Endothelial cell of umbilical vein (primary cell): ENCODE measurements around the gene SRGN. TPM values are rescaled to one million over a fixed set of nuclear protein-coding genes. Genes with fewer than 3 reads are reported as not detected.

Experiments
- BruUV-seq: library from RNA; stranded (reverse); fragments of 400-500 nt; replicated peaks from 2 replicates; lab custom pipeline; 2021; lab: Mats Ljungman, UMichigan
- CTCF ChIA-PET: fragments of 300-600, 350-600 bp; sonication (Branson Sonifier 250); formaldehyde crosslinking; loops from one replicate; lab custom pipeline; 2021; ENCODE audit warnings: antibody characterized with exemption, inconsistent platforms; lab: Charles Lee
- POLR2A ChIA-PET: fragments of 300-600, 350-600 bp; sonication (Branson Sonifier 250); formaldehyde crosslinking; loops from one replicate; lab custom pipeline; 2021; ENCODE audit warnings: antibody characterized with exemption, inconsistent platforms; lab: Charles Lee
- DNase-seq: peaks from one replicate; pipeline ENCODE4 v3.0.0-alpha.2; 2011; ENCODE audit warnings: low read depth, low spot score
- FAIRE-seq: peaks from 2 replicates; lab custom pipeline; 2011; peaks lifted over from hg19 to GRCh38; lab: Jason Lieb, UNC
- H2AFZ ChIP-seq: 2 replicates; pipeline ENCODE4 v1.6.0; 2012; ENCODE audit warnings: low read depth, low read length, control low read depth, inconsistent platforms
- H3K27ac ChIP-seq: 2 replicates; pipeline ENCODE4 v1.5.1; 2011; ENCODE audit warnings: low read depth, mild to moderate bottlenecking, control low read depth, low read length, moderate library complexity; ENCODE audit not compliant: insufficient read depth
- H3K27me3 ChIP-seq, 2 experiments: 2 replicates each; pipeline versions ENCODE4 v1.6.0 to v1.6.1; 2011; ENCODE audit warnings: low read length in 2 of 2, mixed read lengths in 1 of 2; ENCODE audit not compliant: control insufficient read depth in 2 of 2, insufficient read depth in 2 of 2
- H3K36me3 ChIP-seq, 2 experiments: 2 replicates in 1 of 2; 3 replicates in 1 of 2; pipeline ENCODE4 v1.5.1; 2011; ENCODE audit warnings: low read length in 2 of 2, mild to moderate bottlenecking in 1 of 2, moderate library complexity in 1 of 2; ENCODE audit not compliant: control insufficient read depth in 2 of 2, insufficient read depth in 2 of 2; ENCODE audit errors: extremely low read depth in 1 of 2
- H3K4me1 ChIP-seq: 3 replicates; pipeline ENCODE4 v1.5.1; 2011; ENCODE audit warnings: mild to moderate bottlenecking, low read length; ENCODE audit not compliant: control insufficient read depth, insufficient read depth; ENCODE audit errors: extremely low read depth
- H3K4me2 ChIP-seq: 2 replicates; pipeline ENCODE4 v1.6.1; 2011; ENCODE audit warnings: low read length, control low read depth, mixed read lengths; ENCODE audit not compliant: insufficient read depth
- H3K4me3 ChIP-seq, 3 experiments: fragments of 200-600 bp in 1 of 3; sonication (generic), shearing (Covaris generic) in 1 of 3; replicated peaks in 1 of 3; 2 replicates each; pipeline ENCODE4 v1.5.1; 2011 to 2016; ENCODE audit warnings: control low read depth in 3 of 3, low read length in 3 of 3, mild to moderate bottlenecking in 2 of 3, inconsistent platforms in 1 of 3, low read depth in 1 of 3, moderate library complexity in 1 of 3; ENCODE audit not compliant: insufficient read depth in 1 of 3
- H3K79me2 ChIP-seq: 2 replicates; pipeline ENCODE4 v1.6.0; 2012; ENCODE audit warnings: low read length, inconsistent platforms; ENCODE audit not compliant: control insufficient read depth, insufficient read depth
- H3K9ac ChIP-seq: replicated peaks from 2 replicates; pipeline ENCODE3; 2011; ENCODE audit warnings: low read length, control low read depth; ENCODE audit not compliant: insufficient read depth; ENCODE audit errors: extremely low read depth
- H3K9me1 ChIP-seq: replicated peaks from 3 replicates; pipeline ENCODE4 v1.6.0; 2011; ENCODE audit warnings: mild to moderate bottlenecking, low read length; ENCODE audit not compliant: control insufficient read depth, insufficient read depth; ENCODE audit errors: extremely low read depth
- H3K9me3 ChIP-seq: replicated peaks from 2 replicates; pipeline ENCODE4 v1.5.1; 2012; ENCODE audit warnings: low read length, inconsistent platforms; ENCODE audit not compliant: control insufficient read depth, insufficient read depth
- H4K20me1 ChIP-seq: replicated peaks from 2 replicates; pipeline ENCODE3; 2011; ENCODE audit warnings: mild to moderate bottlenecking, low read length; ENCODE audit not compliant: control insufficient read depth, insufficient read depth; ENCODE audit errors: extremely low read depth
- CTCF ChIP-seq, 2 donors: IDR thresholded peaks; 1 replicate in 1 of 2; 2 replicates in 1 of 2; pipeline ENCODE4 v1.5.1; 2011; ENCODE audit warnings: low read length in 2 of 2, mild to moderate bottlenecking in 2 of 2, moderate library complexity in 2 of 2, control low read depth in 1 of 2, inconsistent platforms in 1 of 2, low read depth in 1 of 2; ENCODE audit not compliant: insufficient read depth in 1 of 2; ENCODE audit errors: extremely low read depth in 1 of 2
- EZH2 ChIP-seq: IDR thresholded peaks from 2 replicates; pipeline ENCODE4 v1.6.1; 2012; ENCODE audit warnings: borderline replicate concordance, low read depth, mild to moderate bottlenecking, moderate library complexity, low read length, inconsistent platforms; ENCODE audit not compliant: severe bottlenecking
- GATA2 ChIP-seq: IDR thresholded peaks from 2 replicates; pipeline ENCODE4 v1.7.0; 2011; ENCODE audit warnings: low read depth, mild to moderate bottlenecking, moderate library complexity, mixed read lengths, low read length; ENCODE audit not compliant: insufficient read length, insufficient read depth
- MAX ChIP-seq: IDR thresholded peaks from 2 replicates; pipeline ENCODE4 v1.6.1; 2011; ENCODE audit not compliant: insufficient read depth, insufficient read length
- MYC ChIP-seq: IDR thresholded peaks from one replicate; pipeline ENCODE4 v1.6.1; 2011; ENCODE audit warnings: mild to moderate bottlenecking, low read depth, low read length
- POLR2A ChIP-seq: IDR thresholded peaks from 2 replicates; pipeline ENCODE4 v1.6.1; 2012; ENCODE audit warnings: low read depth, mild to moderate bottlenecking, control low read depth, low read length
- POLR2AphosphoS5 ChIP-seq: IDR thresholded peaks from 2 replicates; pipeline ENCODE4 v1.6.1; 2012; ENCODE audit warnings: low read depth, mild to moderate bottlenecking, control low read depth, low read length, moderate library complexity; ENCODE audit not compliant: insufficient read depth
- dilution Hi-C: fragments of 300-500 bp; cut with MboI; formaldehyde crosslinking; loops from one replicate; pipeline ENCODE4 v1.15.0; 2019; ENCODE audit warnings: low sequenced_read_pairs; ENCODE audit not compliant: extremely low pct_ligation_motif_present
- intact Hi-C: fragments of 100-400 bp; cut with micrococcal nuclease; formaldehyde crosslinking; loops from one replicate; pipeline ENCODE4 v1.10.0; 2022
- polyA plus RNA-seq, 4 experiments: library from polyadenylated mRNA; depleted of rRNA in 3 of 4; stranded (reverse) in 3 of 4; unstranded in 1 of 4; fragments of >200 nt; gene quantifications; 2 replicates each; pipeline versions ENCODE4 v1.2.1 to v1.2.3, GENCODE V29; 2011 to 2012; ENCODE audit warnings: missing spikeins in 1 of 4
- total RNA-seq: library from RNA; stranded (reverse); gene quantifications from 2 replicates; pipeline ENCODE4 v1.2.3, GENCODE V29; 2021

The SRGN gene
- total and polyA plus RNA-seq, 2 donors (not counting 3 experiments of a cell fraction or from before 2014, with no cell fraction given), result 384 to 450 TPM

GRCh38 chr10:69096045-69096444 lies 8.1 kb downstream of the SRGN start:
- no TSS peak for BruUV-seq
- no peak for TF ChIP-seq EZH2
- TF ChIP-seq POLR2AphosphoS5, result no peak
- H3K4me1 ChIP-seq, result peaks cover 16% of the 10 kb centered on the region
- H4K20me1 ChIP-seq, result no peaks in the 10 kb centered on the region
- H3K4me2 ChIP-seq, result no peak overlapping the region
- peaks cover 2 to 3% of the 10 kb centered on the region in 2 experiments for H3K36me3 ChIP-seq
- no peaks in the 10 kb centered on the region for H3K27me3 ChIP-seq
- no peak for FAIRE-seq
- intact Hi-C loops, result no loop called here
- H3K27ac ChIP-seq, result no peak overlapping the region
- no peak overlapping the region for H3K4me3 ChIP-seq
- H2AFZ ChIP-seq, result no peak overlapping the region
- H3K9ac ChIP-seq, result no peak overlapping the region
- ChIA-PET POLR2A (no interaction called here), CTCF (interaction anchor here (1.8 to 11.1 kb wide), 2 partner anchors 89 to 140 kb away, joined by 6 to 298 read pairs; partner anchors contain the start of gene DDX21)
- no peaks in the 10 kb centered on the region for H3K9me1 ChIP-seq
- peaks cover 91% of the 10 kb centered on the region for H3K79me2 ChIP-seq
- H3K9me3 ChIP-seq, result no peaks in the 10 kb centered on the region
- no peak for DNase-seq
- dilution Hi-C loops, result no loop called here

- CTCF ChIA-PET, result interaction anchor here (11.1 kb wide), 1 partner anchor 90 kb away, joined by 298 read pairs; no protein-coding TSS in a partner anchor
- Histone ChIP-seq H3K27ac (no peak overlapping the region), H3K9me1 (no peaks in the 10 kb centered on the region), H3K9me3 (no peaks in the 10 kb centered on the region), H3K4me1 (peaks cover 18% of the 10 kb centered on the region), H2AFZ (no peak overlapping the region), H4K20me1 (no peaks in the 10 kb centered on the region), H3K4me3 (no peak overlapping the region), H3K27me3 (no peaks in the 10 kb centered on the region), H3K9ac (no peak overlapping the region), H3K36me3 (peaks cover 5 to 8% of the 10 kb centered on the region in 2 experiments), H3K4me2 (no peak overlapping the region), H3K79me2 (peaks cover 93% of the 10 kb centered on the region)
- BruUV-seq, result no TSS peak
- no peak for FAIRE-seq
- DNase-seq, result no peak
- POLR2A ChIA-PET, result no interaction called here
- intact Hi-C loops (no loop called here), dilution Hi-C loops (no loop called here)
- TF ChIP-seq MYC, result no peak
- TF ChIP-seq POLR2A, result no peak
- TF ChIP-seq CTCF (IDR thresholded peaks at IDR 0.05; ENCODE audit: extremely low read depth in 1 of 2, insufficient read depth in 1 of 2, low read depth in 1 of 2, low read length in 2 of 2), result no peak
- no peak for TF ChIP-seq MAX
- TF ChIP-seq GATA2, result no peak
- TF ChIP-seq POLR2AphosphoS5, result no peak
- TF ChIP-seq EZH2, result no peak
Measured at GRCh38 chr10:69097729-69098128, 9.8 kb downstream of the SRGN start.
